NCI-H524 treated with DMSO at 0.1 percent for 48 hours (cell line): Measurements from ENCODE around the gene NOS1AP.
A peak's percentile ranks its signal among the peaks of the same experiment; 100 is the strongest.

ENCODE experiments used
- DNase-seq: peaks from one replicate; lab custom pipeline; 2025; lab: John Stamatoyannopoulos, UW

The NOS1AP gene

DNA sequence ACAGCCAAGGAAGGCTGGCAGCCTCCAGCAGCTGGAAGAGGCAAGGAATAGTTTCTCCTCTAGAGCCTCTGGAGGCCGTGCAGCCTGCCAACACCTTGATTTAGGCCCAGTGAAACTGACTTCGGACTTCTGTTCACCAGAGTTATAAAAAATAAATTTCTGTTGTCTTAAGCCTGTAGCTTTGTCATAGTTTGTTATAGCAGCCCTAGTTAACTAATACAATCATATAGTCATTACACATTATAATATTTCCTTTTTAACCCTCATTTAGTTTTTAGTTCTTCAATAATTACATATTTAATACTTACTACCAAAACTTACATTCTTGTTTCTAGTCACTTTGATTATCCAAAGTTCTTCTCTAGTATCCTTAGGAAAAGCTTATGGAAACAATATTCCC, 20.3 kb downstream of the NOS1AP start:
- no peak for DNase-seq

DNA sequence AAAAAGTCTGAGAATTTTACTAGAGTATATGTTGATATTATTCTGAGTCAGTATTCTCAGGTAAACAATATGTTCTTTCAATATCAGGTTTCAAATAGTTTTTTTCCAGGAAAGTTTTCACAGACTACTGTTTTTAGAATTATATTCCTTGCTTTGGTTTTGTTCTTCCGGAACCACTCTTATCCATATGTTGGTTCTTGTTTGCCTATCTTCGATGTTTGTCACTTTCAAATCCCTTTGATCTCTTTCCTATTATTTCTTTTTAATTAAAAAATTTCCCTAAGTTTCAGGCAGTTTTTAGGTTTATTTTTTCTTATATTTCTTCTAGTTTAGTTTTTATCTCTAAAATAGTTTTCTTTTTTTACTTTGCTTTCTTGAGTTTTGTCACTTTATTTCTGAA, 20.9 kb downstream of the NOS1AP start:
- no peak for DNase-seq

DNA sequence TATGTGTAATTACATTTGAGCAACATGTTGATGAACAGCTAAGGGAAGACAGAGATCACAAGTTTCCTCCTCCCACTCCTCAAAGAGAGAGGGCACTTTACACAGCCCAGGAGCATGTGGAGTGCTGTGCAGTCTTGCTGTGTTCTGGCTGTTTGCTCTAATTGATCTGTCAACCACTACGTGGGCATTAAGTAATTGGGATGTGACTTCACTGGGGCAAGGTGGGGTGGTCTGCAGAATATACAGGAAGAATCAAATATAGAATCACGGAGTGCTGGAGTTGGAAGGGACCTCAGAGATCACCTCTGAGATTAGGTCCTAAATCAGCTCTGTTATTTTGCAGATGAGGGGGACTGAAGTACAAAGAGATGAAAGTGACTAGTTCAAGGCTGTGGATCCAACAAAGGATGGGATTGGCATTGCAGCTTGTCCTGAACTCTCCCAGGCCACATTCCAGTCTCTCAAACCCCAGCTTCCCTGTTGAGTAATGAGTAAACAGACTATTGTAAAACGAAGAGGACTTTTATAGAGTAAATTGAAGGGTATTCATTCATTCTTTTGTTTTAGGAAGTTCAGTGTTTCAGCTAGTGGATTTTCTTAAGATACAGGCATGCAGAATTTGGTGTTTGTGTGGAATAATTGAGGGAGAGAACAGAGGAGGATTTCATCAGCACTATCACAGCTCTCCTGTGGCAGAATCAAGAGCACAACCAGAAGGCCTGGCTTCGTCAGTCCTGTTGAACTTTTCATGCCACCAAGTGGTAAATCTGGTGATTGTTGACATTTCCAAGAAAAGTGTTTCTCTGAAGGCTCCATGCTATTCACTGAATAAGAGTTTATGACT, 22.4 kb downstream of the NOS1AP start:
- DNase-seq = no peak

DNA sequence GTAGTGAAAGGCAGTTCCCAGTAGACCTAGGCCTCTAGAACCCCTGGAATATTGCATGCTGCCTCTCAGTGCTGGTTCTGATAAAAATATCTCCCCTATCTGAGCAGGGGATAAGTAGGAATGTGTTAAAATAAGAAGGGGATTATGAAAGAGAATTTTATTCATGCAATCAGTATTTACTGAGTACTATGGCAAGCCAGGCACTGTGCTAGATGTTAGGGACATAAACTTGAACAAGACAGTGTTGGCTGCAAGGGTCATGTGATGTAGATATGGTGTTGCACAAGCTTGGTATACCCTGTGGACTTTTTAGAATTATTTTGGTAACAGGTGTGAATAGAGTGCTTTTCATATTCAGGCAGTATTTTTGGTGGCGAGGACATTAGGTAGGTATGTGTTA, 23.6 kb downstream of the NOS1AP start:
- DNase-seq = no peak

DNA sequence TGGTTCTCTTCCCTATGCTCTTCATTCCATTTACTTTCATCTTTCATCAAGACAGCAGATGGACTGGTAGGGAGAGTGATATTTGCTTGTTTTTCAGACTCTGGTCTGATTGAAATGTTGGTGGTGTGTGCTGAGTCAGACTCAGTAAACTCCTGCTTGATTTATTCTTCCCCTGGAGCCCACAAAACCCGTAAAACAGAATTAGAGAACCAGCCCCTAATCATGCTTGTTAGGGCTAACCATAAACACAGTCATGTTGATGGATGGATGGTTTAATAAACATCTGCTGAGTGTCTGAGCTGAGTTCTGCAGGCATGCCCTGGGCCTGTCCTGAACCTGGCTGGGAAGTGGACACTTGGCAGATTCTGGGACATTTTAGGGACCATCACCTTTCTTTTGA, 24.8 kb downstream of the NOS1AP start:
- no peak for DNase-seq

DNA sequence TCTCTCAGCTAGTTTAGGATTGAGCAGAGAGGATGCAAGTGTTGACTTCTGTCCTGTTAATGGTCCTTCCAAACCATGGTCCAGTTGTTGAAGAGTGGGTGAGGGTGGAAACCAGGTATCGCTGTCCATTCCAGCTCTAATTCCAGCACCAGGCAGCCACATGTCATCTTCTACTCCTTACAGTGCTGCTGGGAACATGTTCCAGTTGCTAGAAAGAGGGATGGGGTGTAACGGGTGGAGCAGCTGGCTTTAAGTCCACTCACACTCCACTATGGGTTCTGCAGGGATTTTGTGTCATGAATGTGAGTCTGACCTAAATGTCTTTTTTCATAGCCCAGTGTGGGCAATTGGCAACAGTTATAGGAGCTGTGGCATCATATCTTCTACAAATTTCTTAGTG, 25.2 kb downstream of the NOS1AP start:
- no peak for DNase-seq

DNA sequence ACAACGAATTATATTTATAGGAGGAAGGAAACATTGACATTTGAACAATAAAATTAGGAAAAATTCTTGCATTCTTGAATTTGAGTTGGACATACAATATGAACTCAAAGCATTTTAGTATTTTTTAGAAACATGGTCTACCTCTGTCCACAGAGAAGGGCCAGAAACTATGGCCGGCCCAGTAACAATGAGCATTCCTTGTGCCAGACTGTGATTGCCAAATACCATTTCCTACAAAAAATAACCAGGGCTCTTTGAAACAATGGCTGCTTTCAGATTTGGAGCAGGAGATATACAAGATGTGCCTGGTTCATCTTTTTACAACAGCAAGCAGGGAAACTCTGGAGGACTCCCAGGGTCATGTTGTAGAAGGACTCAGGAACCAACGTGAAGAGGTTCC, 38.4 kb downstream of the NOS1AP start:
- DNase-seq = no peak

DNA sequence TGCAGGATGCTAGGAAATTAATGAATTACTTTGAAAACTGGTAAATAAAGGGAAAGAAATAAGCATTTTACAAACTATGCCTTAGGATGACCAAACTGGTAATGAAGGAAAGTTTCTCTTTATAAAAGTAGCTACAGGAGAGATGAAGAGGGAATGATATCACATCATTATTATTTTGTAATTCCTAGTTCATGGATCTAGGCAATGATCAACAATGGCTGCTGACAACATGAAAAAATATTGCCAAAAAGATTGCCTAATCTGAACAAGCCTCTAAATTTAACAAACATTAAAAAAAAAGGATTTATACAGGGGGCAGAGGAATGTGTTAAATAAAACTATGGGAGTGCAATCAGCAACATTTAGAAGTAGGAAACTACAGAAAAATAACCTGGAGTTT, 38.9 kb downstream of the NOS1AP start:
- DNase-seq = no peak

DNA sequence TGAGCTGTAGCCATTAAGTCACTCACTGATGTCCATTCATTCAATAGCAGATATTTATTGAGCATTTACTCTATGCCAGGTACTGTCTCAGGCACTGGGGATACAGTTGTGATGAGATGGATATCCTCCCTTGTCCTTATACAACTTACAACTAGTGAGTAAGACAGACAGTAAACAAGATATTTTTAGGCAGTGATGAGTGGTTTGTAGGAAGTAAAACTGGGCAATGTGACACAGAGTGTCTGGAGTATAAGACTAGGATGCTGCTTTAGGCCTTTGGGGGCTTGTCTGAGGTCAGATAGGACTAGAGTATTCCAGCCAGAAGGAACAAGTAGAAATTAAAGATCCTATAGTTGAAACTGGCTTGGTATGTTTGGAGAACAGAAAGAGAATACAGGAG, 41.4 kb downstream of the NOS1AP start:
- DNase-seq = no peak

DNA sequence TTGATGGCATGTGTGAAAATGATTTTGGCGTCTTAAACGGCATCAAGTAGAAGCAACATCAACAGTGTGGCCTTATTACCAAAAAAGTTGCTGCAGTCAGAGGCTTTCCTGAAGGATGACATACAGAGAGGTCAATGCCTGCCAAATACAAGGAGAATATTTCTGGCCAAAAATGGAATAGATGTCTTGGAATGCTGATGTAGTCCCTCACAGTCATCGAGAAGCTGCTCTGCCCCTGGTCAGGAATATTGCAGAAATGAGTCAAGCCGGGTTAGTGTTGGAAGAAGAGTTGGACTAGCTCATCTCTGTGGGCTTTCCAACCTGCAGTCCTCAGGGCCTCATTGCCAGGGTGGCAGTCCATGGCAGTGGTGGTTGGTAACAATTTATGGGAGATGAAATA, 42.1 kb downstream of the NOS1AP start:
- no peak for DNase-seq

DNA sequence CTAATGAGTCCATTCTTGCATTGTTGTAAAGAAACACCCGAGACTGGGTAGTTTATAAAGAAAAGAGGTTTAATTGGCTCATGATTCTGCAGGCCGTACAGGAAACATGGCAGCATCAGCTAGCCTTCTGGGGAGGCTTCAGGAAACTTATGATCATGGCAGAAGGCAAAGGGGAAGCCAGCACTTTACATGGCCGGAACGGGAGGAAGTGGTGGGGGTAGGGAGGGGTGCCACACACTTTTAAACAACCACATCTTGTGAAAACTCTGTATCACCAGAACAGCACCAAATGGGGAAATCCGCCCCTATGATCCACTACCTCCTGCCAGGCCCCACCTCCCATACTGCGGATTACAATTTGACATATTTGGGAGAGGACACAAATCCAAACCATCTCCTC, 43.9 kb downstream of the NOS1AP start:
- DNase-seq = no peak

DNA sequence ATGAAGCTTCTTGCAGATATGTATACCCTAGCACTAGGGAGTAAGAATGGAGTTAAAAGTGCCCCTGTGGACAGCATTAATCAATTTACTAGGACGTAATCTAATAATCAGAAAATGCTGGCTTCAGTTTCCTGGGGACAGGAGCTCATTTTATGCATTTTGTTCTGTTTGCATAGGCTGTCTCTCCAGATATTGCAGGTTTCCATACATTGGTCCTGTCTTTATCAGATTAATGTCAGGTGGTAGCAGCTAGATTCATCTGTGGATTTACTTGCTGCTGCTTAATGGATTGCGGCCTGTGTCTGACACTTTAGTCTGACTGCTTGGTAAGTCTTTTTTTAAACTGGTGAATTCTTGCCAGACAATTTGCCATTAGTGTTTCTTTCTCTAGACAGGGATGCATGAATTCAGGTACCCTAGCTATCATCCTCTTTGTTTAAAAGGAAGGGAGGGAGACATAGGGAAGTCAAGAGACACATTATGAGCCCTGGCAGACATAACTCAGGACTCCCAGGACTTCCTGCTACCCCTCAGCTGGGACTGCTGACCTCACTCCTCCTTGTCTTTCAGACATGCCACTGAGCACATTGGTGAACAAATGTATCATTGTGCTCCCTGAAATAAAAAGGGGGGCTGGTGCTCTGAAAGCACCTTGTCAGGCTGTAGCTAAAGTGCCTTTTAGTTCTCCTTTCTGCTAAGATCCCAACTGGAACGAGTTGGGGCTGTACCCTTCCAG, 47.7 kb downstream of the NOS1AP start:
- DNase-seq = no peak

DNA sequence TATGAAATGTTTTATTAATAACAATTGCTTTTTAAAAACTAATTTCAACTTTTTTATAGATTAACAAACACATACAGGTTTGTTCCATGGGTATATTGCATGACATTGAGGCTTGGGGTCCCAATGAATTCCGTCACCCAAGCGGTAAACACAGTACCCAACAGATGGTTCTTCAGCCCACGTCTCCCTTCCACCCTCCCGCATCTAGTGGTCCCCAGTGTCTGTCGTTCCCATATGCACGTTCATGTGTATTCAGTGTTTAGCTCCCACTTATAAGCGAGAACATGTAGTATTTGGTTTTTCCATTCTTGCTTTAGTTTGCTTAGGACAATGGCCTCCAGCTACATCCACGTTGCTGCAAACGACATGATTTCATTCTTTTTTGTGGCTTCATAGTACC, 48.6 kb downstream of the NOS1AP start:
- no peak for DNase-seq

DNA sequence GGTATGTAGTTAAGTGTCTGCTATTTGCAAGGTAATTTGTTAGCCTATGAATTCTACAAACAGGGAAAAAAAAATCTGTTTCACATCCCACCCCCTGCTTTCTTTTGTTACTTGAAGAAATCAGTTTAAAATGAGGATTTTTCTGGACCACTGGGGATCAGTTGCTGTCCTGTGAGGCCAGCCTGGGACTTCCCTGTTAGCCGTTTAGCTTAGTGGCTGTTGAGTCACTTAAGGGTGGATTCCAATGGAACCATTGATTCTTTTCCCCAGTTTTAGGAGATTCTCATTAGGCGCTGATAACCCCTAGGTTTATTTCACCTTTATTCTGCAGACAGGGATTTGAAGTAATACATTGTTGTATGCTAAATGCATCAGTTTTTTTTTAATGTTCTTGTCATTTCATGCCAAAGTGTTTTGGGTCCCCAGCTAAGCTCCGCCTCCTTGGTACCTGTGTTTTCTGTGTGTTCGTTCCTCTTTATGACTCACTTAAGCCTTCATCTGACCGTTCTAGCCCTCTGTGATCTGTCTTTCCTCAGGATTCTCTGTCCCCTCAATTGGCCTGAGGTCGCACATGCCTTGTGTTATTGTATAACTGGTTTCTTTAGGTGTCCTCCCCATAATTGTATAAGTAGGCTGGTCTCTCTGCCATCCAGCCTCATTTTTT, 59.3 kb downstream of the NOS1AP start:
- DNase-seq = no peak

DNA sequence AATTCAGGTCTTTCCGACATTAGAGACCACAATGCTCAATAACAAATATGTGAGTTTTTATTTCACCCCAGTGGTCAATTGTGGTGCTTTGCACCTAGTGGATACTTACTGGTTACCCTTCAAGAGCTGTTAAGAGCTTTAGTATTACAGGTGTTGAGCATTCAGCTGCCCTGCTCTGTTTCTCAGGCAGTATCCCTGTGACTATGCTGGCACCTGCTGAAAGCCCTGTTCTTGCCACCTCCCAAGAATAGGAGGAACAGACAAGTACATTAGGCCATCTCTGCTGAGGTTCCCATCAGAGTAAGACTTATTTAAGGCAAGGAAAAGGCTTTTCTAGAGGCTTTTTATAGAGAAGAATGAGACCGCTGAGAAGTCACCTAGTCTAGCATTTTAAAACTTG, 60.8 kb downstream of the NOS1AP start:
- no peak for DNase-seq

DNA sequence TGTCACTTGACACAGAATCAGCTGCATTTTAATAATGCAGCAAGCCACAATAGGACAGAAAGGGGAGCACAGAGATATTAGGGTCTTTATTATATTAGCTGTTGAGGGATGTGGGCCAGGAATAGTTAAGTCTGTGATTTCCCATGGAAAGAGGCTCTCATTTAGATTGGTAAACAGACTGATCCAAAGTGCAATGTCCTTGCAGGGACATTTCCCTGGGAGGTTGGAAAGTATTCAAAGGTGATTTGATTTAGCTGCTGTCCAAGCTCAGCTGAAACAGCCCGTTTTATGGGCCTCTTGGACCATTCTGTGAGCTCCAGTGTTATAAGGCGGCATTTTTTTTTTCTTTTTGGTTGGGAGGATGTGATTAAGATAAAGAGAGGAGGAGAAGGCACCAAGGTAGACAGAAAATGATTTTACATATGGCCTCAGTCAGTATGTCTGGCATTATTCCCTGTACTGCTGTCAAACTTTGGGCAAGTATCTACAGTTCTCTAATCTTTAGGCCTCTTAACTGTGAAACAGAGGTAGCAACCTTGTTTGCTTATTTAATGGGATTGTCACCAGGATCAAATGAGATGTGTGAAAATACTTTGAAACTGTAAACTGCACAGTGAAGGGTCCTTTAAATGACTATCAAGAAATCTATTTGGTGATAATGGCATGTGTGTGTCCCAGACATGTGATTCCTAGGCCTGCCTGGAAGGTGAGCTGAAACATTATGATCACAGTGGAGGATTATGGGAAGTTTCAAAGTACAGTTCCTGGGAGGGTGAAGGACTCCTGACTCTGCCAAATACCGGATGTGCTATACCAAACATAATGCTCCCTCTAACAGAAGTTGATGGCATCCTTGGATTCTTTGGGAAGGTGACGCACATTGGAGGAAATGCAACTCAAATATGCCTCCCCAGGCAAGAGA, 62.2 kb downstream of the NOS1AP start:
- no peak for DNase-seq

DNA sequence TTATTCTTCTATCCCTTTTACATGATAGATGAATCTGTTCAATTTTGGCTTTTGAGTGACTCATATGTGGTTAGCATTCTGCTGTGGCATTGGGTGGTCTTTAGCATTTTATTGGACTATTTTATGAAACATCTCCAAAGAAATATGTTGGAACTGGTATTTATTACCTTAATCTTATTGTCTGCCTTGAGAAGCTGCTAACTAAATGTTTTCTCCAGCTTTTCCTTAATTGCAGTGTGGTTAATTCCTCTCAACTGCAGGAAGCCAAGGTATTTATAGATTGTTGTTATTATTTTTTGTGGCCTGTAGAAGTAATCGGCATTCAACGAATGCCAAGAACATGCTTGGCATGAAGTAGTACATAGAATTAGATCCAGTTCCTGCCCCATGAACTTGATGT, 64.1 kb downstream of the NOS1AP start:
- no peak for DNase-seq

DNA sequence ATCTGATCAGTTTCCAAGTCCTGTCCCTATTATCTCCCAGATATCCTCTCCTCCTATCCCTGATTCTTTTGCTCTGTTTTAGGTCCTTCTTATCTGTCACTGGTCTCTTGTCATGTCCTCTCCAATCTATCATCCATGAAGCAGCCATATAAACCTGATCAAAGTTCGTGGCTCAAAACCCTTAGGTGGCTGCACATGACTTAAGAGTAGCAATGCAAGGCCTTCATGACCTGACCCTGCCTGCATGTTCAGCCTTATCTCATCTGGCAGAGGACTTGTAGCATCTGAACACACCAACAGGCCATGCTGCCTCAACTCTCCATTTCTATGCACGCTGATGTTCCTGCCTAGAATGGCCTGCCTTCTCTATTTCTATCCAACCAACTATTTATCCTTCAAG, 65.2 kb downstream of the NOS1AP start:
- DNase-seq = no peak

DNA sequence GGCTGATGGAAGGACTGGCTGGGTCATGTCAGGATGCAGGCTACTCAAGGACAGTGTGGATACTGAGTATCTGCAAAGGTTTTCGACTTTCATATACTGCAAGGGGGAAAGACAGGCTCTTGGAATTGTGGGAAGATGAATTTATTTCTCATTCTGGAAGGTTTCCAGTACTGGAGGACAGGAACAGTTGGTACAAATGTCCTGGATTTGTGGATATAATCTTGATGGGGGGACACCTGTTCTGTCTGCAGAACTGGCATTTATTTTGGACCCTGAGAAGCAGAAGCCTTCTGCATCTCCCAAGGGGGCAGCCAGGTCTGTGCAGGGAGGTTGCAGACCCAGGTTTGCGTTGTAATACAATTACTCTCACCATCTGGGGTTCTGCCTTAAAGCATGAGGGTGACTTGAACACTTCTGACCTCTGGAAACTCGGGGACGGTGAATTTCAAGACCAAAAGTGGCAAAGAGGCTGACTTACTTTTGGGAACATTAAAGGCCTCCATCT, 65.8 kb downstream of the NOS1AP start:
- peak; percentile 60 for DNase-seq

DNA sequence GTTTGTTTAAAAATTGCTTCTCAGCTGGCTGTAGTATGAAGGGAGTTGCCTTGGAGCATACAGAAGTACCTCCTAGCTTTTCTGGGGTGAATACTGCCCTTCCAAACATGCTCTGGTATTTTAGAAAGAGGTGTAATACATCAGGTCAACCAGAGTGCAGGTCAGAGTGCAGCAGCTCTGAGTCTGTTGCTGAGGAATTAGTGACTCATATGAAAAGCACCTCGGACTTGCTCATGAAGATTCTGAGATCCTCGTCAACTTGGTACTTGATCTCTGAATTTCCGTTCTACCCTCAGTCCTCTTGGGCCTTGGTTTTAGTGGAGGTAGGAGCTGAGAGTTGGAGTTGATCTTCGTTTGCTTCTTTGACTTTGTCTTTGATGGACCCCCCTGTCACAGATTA, 67.3 kb downstream of the NOS1AP start:
- DNase-seq = no peak

DNA sequence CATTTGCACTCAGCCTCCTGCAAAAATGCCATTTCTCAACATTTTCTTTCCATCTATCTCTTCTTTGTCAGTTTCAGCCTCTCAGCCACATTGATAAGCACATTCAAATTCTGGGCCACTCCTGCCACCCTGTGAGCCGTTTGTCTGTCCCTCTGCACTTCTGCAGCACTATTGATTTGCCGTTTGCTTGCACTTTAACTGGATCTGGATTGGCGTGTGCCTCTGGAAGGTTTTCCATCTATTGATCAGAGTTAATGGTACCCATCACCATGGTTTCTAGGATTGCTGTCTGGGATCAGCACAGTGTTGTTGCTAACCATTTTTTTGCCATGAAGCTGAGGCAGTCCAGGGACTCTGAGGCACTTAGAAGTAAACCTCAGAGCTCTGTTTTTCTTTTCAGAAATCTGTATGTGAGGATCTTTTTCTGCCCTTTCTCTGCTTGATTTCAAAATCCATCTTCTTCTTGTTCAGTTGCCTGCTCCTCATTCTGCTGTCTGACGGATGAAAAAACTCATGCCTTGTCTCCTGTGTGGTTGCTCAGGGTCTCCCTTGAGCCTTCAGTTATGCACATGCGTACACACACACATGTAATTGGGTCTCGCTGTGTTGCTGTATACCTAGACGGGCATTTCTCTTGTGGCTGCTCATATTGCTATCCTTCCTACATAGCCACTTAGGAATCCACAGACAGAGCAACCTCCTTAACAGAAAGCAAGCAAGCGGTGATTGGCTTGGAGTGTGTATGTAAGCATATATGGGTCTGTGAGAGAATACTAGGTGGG, 67.9 kb downstream of the NOS1AP start:
- DNase-seq = no peak
